GM19468 (cell line): ENCODE measurements around the gene AMBRA1.

Experiments used
- ATAC-seq: cut with Tn5 transposase; IDR thresholded peaks from one replicate; pipeline ENCODE4 v1.9.1; 2021; ENCODE audit warnings: mild to moderate bottlenecking, moderate library complexity, moderate number of reproducible peaks; ENCODE audit not compliant: unreplicated experiment; ENCODE audit errors: extremely low read depth

AMBRA1 gene

GRCh38 chr11:46514370-46514769 is 79.5 kb downstream of the AMBRA1 start:
- ATAC-seq, result no peak

- ATAC-seq, result no peak
These were observed 79.9 kb downstream of the AMBRA1 start for GRCh38 chr11:46513934-46514342.

GRCh38 chr11:46512261-46512881 is 81.5 kb downstream of the AMBRA1 start:
- no peak for ATAC-seq

GRCh38 chr11:46511342-46511741 is 82.5 kb downstream of the AMBRA1 start:
- ATAC-seq, result no peak

GRCh38 chr11:46508360-46508759 is 85.5 kb downstream of the AMBRA1 start:
- ATAC-seq, result no peak

- ATAC-seq, result no peak
These were observed 87.4 kb downstream of the AMBRA1 start for GRCh38 chr11:46506483-46506791.

GRCh38 chr11:46505741-46506482 is 87.9 kb downstream of the AMBRA1 start:
- no peak for ATAC-seq

- ATAC-seq, result no peak
These were observed 88.8 kb downstream of the AMBRA1 start for GRCh38 chr11:46504817-46505613.

- ATAC-seq, result no peak
These were observed 94.0 kb downstream of the AMBRA1 start for GRCh38 chr11:46499821-46500220.

- no peak for ATAC-seq
These were observed 94.9 kb downstream of the AMBRA1 start for GRCh38 chr11:46498968-46499367.

GRCh38 chr11:46498179-46498578 is 95.6 kb downstream of the AMBRA1 start:
- ATAC-seq, result no peak

- ATAC-seq, result no peak
These were observed 96.3 kb downstream of the AMBRA1 start for GRCh38 chr11:46497498-46497897.

GRCh38 chr11:46493791-46494190 is 100.0 kb downstream of the AMBRA1 start:
- ATAC-seq, result no peak

GRCh38 chr11:46492532-46492931 is 101.3 kb downstream of the AMBRA1 start:
- ATAC-seq, result no peak

- no peak for ATAC-seq
These were observed 102.0 kb downstream of the AMBRA1 start for GRCh38 chr11:46491661-46492330.

- no peak for ATAC-seq
These were observed 103.2 kb downstream of the AMBRA1 start for GRCh38 chr11:46490666-46491065.

- no peak for ATAC-seq
These were observed 103.9 kb downstream of the AMBRA1 start for GRCh38 chr11:46489656-46490560.

GRCh38 chr11:46485856-46486443 is 107.9 kb downstream of the AMBRA1 start:
- no peak for ATAC-seq

- no peak for ATAC-seq
These were observed 109.7 kb downstream of the AMBRA1 start for GRCh38 chr11:46484101-46484500.
